H9 (cell line): ENCODE measurements around the gene HS6ST2. TPM values are rescaled to one million over a fixed set of nuclear protein-coding genes. Genes with fewer than 3 reads are reported as not detected.

ENCODE experiments used
- DNase-seq: peaks from one replicate; pipeline ENCODE4 v3.0.0-alpha.2; 2017
- H2AFZ ChIP-seq: one replicate; pipeline ENCODE4 v1.6.1; 2013; ENCODE audit warnings: mild to moderate bottlenecking, low read length, control low read depth, moderate library complexity
- H2AK5ac ChIP-seq: 2 replicates; pipeline ENCODE4 v1.6.1; 2013; ENCODE audit warnings: low read length, control low read depth, mixed read lengths; ENCODE audit not compliant: insufficient read length
- H2BK120ac ChIP-seq: one replicate; pipeline ENCODE4 v1.6.1; 2013; ENCODE audit warnings: low read depth, mild to moderate bottlenecking, low read length, control low read depth, inconsistent platforms; ENCODE audit not compliant: poor library complexity, severe bottlenecking
- H2BK12ac ChIP-seq: 2 replicates; pipeline ENCODE4 v1.6.1; 2013; ENCODE audit warnings: low read length, control low read depth, mixed read lengths, low read depth; ENCODE audit not compliant: insufficient read length
- H2BK15ac ChIP-seq: 2 replicates; pipeline ENCODE4 v1.6.1; 2013; ENCODE audit warnings: low read depth, low read length, control low read depth
- H2BK20ac ChIP-seq: one replicate; pipeline ENCODE4 v1.6.1; 2013; ENCODE audit warnings: low read depth, mild to moderate bottlenecking, low read length, control low read depth, inconsistent platforms; ENCODE audit not compliant: poor library complexity, severe bottlenecking
- H2BK5ac ChIP-seq: 2 replicates; pipeline ENCODE4 v1.6.1; 2013; ENCODE audit warnings: low read length, control low read depth, mixed read lengths; ENCODE audit not compliant: insufficient read length
- H3K14ac ChIP-seq: 2 replicates; pipeline ENCODE4 v1.6.1; 2013; ENCODE audit warnings: low read length, control low read depth; ENCODE audit not compliant: insufficient read depth
- H3K18ac ChIP-seq: 2 replicates; pipeline ENCODE4 v1.6.1; 2013; ENCODE audit warnings: low read depth, mild to moderate bottlenecking, mixed read lengths, low read length, control low read depth; ENCODE audit not compliant: insufficient read length
- H3K23ac ChIP-seq: 2 replicates; pipeline ENCODE4 v1.6.1; 2013; ENCODE audit warnings: low read length, control low read depth, mixed read lengths, low read depth; ENCODE audit not compliant: insufficient read length
- H3K23me2 ChIP-seq: 2 replicates; pipeline ENCODE4 v1.6.1; 2013; ENCODE audit warnings: low read depth, mild to moderate bottlenecking, mixed read lengths, low read length, control low read depth; ENCODE audit not compliant: insufficient read length, poor library complexity, severe bottlenecking
- H3K27ac ChIP-seq: 2 replicates; pipeline ENCODE4 v1.5.1; 2013; ENCODE audit warnings: low read length, control low read depth, mixed read lengths, low read depth; ENCODE audit not compliant: insufficient read length
- H3K27me3 ChIP-seq: 2 replicates; pipeline ENCODE4 v1.6.1; 2013; ENCODE audit warnings: low read length, control low read depth, inconsistent platforms; ENCODE audit not compliant: insufficient read depth
- H3K4ac ChIP-seq: 2 replicates; pipeline ENCODE4 v1.6.1; 2013; ENCODE audit warnings: low read depth, mild to moderate bottlenecking, control low read depth, inconsistent platforms, low read length, moderate library complexity
- H3K4me1 ChIP-seq: 2 replicates; pipeline ENCODE4 v1.6.1; 2013; ENCODE audit warnings: low read length, control low read depth, inconsistent platforms; ENCODE audit not compliant: insufficient read depth
- H3K4me2 ChIP-seq: 2 replicates; pipeline ENCODE4 v1.6.1; 2013; ENCODE audit warnings: low read length, control low read depth, mixed read lengths; ENCODE audit not compliant: insufficient read length, insufficient read depth
- H3K56ac ChIP-seq: 2 replicates; pipeline ENCODE4 v1.6.1; 2013; ENCODE audit warnings: low read depth, mild to moderate bottlenecking, mixed read lengths, low read length, control low read depth; ENCODE audit not compliant: insufficient read length
- H3K79me1 ChIP-seq: 2 replicates; pipeline ENCODE4 v1.6.1; 2013; ENCODE audit warnings: low read depth, mild to moderate bottlenecking, moderate library complexity, low read length, control low read depth, inconsistent platforms; ENCODE audit not compliant: insufficient read depth, poor library complexity, severe bottlenecking
- H3K79me2 ChIP-seq: 2 replicates; pipeline ENCODE4 v1.6.1; 2013; ENCODE audit warnings: low read length, control low read depth, inconsistent platforms; ENCODE audit not compliant: insufficient read depth
- H3K9ac ChIP-seq: 2 replicates; pipeline ENCODE4 v1.6.1; 2013; ENCODE audit warnings: low read length, control low read depth, mixed read lengths; ENCODE audit not compliant: insufficient read length; ENCODE audit errors: extremely low read depth
- H3K9me3 ChIP-seq: one replicate; pipeline ENCODE4 v1.6.1; 2013; ENCODE audit warnings: low read depth, low read length, inconsistent platforms; ENCODE audit not compliant: control insufficient read depth
- H3T11ph ChIP-seq: one replicate; pipeline ENCODE4 v1.6.1; 2013; ENCODE audit warnings: mild to moderate bottlenecking, low read length, control low read depth, inconsistent platforms
- H4K20me1 ChIP-seq: one replicate; pipeline ENCODE4 v1.6.1; 2013; ENCODE audit not compliant: control insufficient read depth, insufficient read length, insufficient read depth
- H4K5ac ChIP-seq: 2 replicates; pipeline ENCODE4 v1.6.1; 2013; ENCODE audit warnings: low read depth, mild to moderate bottlenecking, mixed read lengths, low read length, control low read depth; ENCODE audit not compliant: insufficient read length
- H4K8ac ChIP-seq: replicated peaks from 2 replicates; pipeline ENCODE4 v1.6.1; 2013; ENCODE audit warnings: low read length, control low read depth, mixed read lengths, low read depth; ENCODE audit not compliant: insufficient read length
- H4K91ac ChIP-seq: 2 replicates; pipeline ENCODE4 v1.6.1; 2013; ENCODE audit warnings: low read depth, mild to moderate bottlenecking, moderate library complexity, mixed read lengths, low read length, control low read depth; ENCODE audit not compliant: insufficient read length
- H3K27ac Mint-ChIP-seq, 3 experiments: 2 replicates in 2 of 3; 3 replicates in 1 of 3; pipeline ENCODE4 v1.8.0; 2020 to 2021; ENCODE audit warnings: mixed read lengths in 3 of 3, mild to moderate bottlenecking in 1 of 3, moderate library complexity in 1 of 3
- H3K27me3 Mint-ChIP-seq: 2 replicates; pipeline ENCODE4 v1.8.0; 2021; ENCODE audit warnings: low read depth, mild to moderate bottlenecking, moderate library complexity, mixed read lengths
- H3K36me3 Mint-ChIP-seq, 3 experiments: 2 replicates in 2 of 3; 3 replicates in 1 of 3; pipeline ENCODE4 v1.8.0; 2020 to 2021; ENCODE audit warnings: low read depth in 3 of 3, mixed read lengths in 3 of 3; ENCODE audit not compliant: insufficient read depth in 1 of 3
- H3K4me1 Mint-ChIP-seq, 2 experiments: 2 replicates each; pipeline ENCODE4 v1.8.0; 2020; ENCODE audit warnings: mixed read lengths in 2 of 2
- H3K4me3 Mint-ChIP-seq, 2 experiments: 2 replicates in 1 of 2; 3 replicates in 1 of 2; pipeline ENCODE4 v1.8.0; 2020 to 2021; ENCODE audit warnings: mild to moderate bottlenecking in 2 of 2, mixed read lengths in 2 of 2, moderate library complexity in 1 of 2
- H3K9me3 Mint-ChIP-seq, 2 experiments: 2 replicates in 1 of 2; 3 replicates in 1 of 2; pipeline ENCODE4 v1.8.0; 2020; ENCODE audit warnings: mild to moderate bottlenecking in 2 of 2, mixed read lengths in 2 of 2, moderate library complexity in 1 of 2
- CTCF ChIP-seq: fragments of 200-600 bp; sonication (generic); conservative IDR thresholded peaks from 3 replicates; pipeline ENCODE4 v1.8.0; 2021; ENCODE audit warnings: antibody characterized with exemption, mild to moderate bottlenecking
- WGBS: extraction: QIAGEN DNeasy Blood & Tissue Kit; methylation state at CpG from one replicate; pipeline ENCODE4 v1.1.7; 2013; ENCODE audit warnings: missing lambda C conversion rate, low lambda C conversion rate, mixed read lengths; ENCODE audit not compliant: insufficient read length; ENCODE audit errors: extremely low coverage; 5-methylcytosine and 5-hydroxymethylcytosine counted together
- total RNA-seq: library from RNA; stranded (reverse); gene quantifications from 2 replicates; pipeline ENCODE4 v1.2.1, GENCODE V29; 2021

The HS6ST2 gene
- total RNA-seq, 1 experiment from 2014 or later, result 4.8 TPM

GRCh38 chrX:133005042-133005441, 46.6 kb upstream of the HS6ST2 start:
- Histone ChIP-seq H2AK5ac (no peak overlapping the region), H3K4ac (no peak overlapping the region), H3K9me3 (peaks cover 6% of the 10 kb centered on the region), H3K23me2 (no peaks in the 10 kb centered on the region), H3K9ac (no peak overlapping the region), H3K27me3 (no peaks in the 10 kb centered on the region), H2BK120ac (no peak overlapping the region), H3K27ac (no peak overlapping the region), H2BK15ac (no peak overlapping the region), H3K4me2 (no peak overlapping the region), H3K23ac (no peak overlapping the region), H3K79me1 (no peaks in the 10 kb centered on the region), H3K79me2 (no peaks in the 10 kb centered on the region), H3T11ph (no peak overlapping the region), H2BK20ac (no peak overlapping the region), H3K56ac (no peak overlapping the region), H3K4me1 (no peaks in the 10 kb centered on the region), H2BK12ac (no peak overlapping the region), H4K5ac (no peak overlapping the region), H3K18ac (no peak overlapping the region), H4K20me1 (no peaks in the 10 kb centered on the region), H3K14ac (no peak overlapping the region), H4K8ac (no peak overlapping the region), H4K91ac (no peak overlapping the region), H2AFZ (no peak overlapping the region), H2BK5ac (no peak overlapping the region)
- Mint-ChIP-seq H3K9me3 (peaks cover 20 to 22% of the 10 kb centered on the region in 2 experiments), H3K4me3 (no peak overlapping the region), H3K27me3 (peaks cover 6% of the 10 kb centered on the region), H3K27ac (no peak overlapping the region), H3K4me1 (no peaks in the 10 kb centered on the region), H3K36me3 (peaks cover 10 to 19% (median 11%) of the 10 kb centered on the region in 3 experiments)
- WGBS, result no CpG with 5 or more reads among the region's 2 CpGs
- peak; percentile 90 for TF ChIP-seq CTCF
- no peak for DNase-seq
